Amygdala (tissue), 56 donors: ENCODE results near the gene ANXA11.
"Not testable (repeated sequence)": the region's sequence is repeated elsewhere in the genome, so short reads cannot be mapped to it uniquely, and the experiment has no call there.

Experiments
- DNase-seq, 56 donors: peaks; one replicate each; lab custom pipeline; 2025; lab: John Stamatoyannopoulos, UW

Gene ANXA11

DNA sequence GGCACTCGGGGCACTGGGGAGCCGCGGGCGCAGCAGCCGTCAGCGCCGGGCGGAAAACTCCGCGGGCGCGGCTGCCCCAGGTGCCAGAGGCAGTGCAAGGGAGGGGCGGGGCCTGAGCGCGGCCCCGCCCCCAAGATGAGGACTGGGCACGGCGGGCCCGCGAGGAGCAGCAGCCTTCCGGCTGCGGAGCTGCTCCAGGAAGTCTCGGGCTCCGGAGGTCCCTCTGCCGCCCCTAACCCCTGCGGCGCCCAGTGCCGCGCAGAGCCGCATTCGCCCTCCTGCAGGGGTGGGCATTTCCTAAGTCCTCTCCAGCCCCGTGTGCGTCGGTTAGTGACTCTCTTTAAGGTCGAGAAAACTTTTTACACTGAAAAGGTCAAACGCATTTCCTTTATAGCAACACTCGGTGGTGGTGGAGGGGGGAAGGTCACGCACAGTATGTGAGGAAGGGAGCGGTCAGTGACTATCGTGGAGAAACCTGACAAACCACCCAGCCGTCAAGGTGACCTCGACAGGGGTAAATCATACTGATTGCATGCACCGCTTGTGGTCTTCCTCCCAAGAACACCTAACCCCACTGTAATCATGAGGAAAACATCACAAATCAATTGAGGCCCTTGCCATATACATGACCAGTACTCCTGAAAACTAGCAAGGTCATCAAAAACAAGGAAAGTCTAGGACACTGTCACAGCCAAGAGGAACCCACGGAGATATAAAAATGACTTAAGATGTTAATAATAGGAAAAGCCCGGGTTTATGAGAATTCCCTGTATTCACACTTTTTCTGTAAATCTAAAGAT lies at the start of gene ANXA11:
TSS of gene ANXA11 (minus strand) at position 61 of the 800 bp plus-strand sequence. CDS start 32,676 bp downstream, outside the sequence.
- DNase-seq: peak in 14 of 56 donors; percentile 30 to 63 (median 46)

DNA sequence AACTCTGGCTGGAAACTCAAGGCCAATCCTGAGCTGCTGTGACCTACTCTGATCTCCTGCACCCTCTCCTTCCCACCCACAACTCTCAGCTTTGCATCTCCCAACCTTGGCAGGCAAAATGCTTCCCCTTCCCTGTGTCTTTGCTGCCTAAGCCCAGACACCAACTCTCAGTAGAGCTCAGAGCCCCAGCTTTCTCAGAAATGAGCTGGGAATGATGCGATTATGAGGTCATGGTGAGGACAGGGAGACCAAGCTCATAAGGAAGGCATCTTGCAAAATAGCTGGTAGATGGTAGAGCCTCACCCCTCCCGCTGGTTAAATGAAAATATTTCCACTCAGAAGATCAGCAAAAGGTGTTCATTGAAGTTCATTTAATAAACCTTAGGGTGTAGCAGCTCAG lies 49.4 kb upstream of the ANXA11 start:
- DNase-seq: not testable (repeated sequence)

DNA sequence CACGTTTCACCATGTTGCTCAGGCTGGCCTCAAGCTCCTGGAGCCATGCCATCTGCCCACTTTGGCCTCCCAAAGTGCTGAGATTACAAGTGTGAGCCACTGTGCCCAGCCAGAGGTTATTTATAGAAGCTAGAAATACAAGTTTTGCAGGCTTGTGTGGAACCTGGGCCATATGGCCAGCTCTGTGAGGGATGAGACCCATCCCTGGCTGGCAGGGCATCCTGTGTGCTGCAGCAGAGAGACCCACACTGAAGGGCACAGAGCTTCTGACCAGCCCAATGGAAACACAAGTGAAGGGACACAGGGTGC lies 48.6 kb upstream of the ANXA11 start:
- not testable (repeated sequence) for DNase-seq

DNA sequence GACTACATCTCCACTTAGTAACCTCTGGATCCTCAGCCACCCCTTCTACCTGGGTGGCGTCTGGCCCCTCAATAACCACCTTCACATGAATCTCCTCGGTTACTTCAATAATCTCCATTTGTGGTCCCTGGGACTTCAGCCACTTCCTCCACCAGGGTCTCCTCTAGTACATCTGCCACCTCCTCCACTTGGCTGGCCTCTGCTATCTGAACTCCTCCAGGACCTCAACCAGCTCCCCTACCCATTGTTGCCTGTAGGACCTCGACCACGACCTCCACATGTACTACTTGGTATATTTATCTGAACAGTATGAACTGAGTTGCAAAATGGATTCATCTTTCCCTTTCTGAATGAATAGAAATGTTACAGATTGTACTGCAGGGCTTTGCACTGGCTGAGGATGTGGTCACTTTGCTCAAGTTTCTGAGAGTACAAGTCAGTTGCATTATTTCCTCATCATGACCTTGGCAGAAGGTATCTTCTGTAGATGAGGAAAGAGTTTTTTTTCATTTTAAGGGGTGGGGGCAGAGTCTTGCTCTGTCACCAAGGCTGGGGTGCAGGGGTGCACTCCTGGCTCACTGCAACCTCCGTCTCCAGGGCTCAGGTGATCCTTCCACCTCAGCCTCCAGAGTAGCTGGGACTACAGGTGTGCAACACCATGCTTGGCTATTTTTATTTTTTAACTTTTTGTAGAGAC lies 48.1 kb upstream of the ANXA11 start:
- no peak for DNase-seq

DNA sequence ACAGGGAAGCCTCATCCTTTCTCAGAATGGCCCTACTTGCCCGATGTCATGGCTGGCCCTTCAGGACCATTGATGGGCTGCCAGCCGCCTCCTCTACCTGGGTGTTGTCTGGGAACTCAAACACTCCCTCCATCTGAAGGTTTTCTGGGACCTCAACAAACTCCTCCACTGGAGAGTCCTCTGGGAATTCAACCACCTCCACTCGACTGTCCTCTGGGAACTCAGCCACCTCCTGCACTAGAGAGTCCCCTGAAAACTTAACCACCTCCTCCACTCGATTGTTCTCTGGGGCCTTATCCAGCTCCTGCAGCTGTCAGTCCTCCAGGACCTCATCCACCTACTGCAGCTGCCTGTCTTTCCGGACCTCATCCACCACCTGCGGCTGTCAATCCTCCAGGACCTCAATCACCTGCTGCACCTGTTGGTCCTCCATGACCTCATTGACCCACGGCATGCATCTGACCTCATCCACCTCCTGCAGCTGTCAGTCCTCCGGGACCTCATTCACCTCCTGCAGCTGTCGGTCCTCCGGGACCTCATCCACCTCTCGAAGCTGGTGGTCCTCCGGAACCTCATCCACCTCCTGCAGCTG lies 47.1 kb upstream of the ANXA11 start:
- DNase-seq: no peak

DNA sequence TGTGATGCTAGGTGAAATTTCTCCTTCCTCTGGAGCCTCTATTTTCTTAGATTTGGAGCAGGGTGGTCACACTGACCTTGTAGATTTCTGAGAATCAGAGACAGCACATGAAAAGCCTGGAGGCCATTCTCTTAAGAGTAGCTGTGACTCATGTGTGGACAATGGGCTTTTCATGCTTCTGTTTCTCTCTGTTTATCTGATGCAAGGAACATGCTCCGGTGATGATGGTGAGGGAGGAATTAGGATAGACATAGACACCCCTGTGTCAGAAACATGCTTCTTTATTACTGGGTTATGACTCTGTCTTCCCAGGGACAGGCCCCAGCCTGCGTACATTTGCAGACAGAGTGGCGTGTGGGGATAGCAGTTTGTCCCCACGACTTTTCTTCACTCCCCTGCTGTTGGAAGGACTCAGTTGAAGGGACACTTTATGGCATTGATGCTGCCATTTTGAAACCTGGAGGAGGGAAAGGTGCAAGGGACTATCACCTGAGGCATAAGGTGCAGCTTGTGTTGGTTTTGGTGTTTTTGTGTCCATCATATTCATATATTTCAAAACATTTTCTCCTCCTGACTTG lies 46.5 kb upstream of the ANXA11 start:
- not testable (repeated sequence) for DNase-seq

DNA sequence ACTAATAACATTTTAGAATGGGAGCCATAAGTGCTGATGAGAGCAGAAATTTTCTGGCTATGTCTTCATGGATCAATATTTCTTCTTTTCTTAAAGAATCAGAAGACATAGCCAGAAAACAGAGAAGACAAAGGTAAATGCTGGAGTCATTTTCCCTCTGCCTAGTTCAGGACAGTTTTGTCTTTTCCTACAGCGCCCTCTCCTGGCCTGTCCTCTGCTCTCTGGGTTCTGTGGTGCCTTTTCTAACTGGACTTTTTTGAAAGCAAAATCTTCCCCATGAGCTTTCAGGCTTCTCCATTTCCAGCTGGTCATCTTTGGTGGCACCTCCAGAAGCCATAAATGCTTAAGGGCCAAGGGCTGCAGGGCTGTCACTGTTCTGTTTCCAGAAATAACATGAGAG lies 45.1 kb upstream of the ANXA11 start:
- not testable (repeated sequence) for DNase-seq

DNA sequence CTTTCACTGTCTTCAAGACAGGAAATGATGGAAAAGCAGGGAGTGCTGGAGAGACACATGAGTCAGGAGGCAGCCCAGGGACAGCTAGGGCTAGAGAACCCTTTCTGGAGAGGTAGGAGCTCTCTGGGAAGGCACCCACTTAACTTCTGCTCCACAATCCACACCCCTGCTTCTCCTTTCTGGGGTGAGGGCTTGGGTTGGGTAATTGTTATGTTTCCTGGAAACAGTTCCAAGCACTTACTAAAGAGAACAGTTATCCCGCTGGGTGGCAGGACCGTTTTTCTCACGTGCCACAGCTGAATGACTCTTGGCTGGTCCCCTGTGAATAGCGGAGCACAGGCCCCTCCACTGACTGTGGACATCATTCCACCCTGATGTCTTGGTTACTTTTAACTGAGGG lies 44.6 kb upstream of the ANXA11 start:
- DNase-seq: not testable (repeated sequence)

DNA sequence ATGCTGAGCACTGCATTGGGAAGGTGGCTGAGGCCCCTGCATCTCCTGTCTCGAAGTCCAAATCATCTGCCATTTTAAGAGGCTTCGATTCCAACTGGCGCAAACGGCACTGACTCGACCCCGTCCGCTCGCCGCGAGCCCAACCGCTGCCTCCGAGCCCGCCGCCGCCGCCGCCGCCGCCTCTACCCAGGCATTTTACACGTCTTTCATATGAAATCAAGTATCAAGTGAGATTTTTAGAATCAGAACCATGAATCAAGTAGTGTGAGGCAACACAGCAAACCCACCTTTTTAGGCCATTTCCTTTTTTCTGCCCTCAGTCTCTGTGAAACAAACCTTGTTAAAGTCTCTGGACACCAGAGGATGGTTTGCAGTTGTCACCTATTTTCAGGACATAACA lies 42.3 kb upstream of the ANXA11 start:
- not testable (repeated sequence) for DNase-seq

DNA sequence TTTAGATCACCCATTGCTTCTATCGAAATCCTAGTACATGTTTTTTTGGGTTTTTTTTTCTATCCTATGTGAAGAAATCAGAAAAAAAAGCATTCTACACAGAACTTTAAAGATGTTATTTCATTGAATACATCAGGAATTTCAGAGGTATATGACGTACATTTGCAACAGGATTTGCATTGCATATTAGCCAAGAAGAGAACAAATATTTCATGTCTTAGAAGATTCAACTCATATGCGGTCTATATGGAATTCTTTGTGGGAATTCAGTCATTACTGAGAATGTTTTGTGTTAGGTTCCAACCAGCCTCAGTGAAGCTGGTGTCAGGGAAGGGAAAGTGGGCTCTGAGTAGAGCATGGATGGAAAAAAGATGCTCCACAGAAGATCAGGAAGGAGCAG lies 39.0 kb upstream of the ANXA11 start:
- DNase-seq: not testable (repeated sequence)

DNA sequence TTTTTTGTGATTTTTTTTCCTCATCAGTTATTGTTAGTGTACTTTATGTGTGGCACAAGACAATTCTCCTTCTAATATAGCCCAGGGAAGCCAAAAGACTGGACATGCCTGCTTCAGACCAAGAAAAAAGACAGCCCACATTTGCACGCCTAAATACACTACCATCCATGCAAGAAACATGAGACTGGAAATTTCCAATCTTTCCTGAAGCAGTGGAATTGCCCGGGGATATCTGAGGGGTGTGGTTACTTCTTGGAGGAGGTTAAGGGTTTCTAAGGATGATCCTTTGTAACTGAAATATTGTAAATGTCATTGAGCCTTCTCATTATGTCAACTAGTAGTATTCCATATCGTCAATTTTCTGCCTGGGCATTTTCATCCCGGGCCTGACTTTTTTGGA lies 37.0 kb upstream of the ANXA11 start:
- not testable (repeated sequence) for DNase-seq

DNA sequence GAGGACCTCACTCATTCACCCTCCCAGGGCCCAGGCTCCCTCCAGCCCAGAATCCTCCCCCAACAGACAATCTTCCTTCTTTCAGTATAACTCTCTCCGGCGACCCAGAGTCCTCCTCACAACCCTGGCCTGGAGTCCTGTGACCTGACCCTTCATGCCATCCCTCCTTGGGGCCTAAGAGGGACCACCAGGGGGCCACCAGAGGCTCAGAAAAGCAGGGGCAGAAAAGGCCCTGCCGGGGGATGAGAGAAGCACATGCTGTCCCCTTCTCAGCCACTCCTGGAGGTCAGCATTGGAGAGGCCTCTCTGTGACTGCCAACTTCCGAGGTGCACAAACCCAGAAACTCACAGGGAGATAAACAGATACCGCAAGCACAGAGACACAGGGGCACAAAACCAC lies 31.1 kb upstream of the ANXA11 start:
- DNase-seq: not testable (repeated sequence)

DNA sequence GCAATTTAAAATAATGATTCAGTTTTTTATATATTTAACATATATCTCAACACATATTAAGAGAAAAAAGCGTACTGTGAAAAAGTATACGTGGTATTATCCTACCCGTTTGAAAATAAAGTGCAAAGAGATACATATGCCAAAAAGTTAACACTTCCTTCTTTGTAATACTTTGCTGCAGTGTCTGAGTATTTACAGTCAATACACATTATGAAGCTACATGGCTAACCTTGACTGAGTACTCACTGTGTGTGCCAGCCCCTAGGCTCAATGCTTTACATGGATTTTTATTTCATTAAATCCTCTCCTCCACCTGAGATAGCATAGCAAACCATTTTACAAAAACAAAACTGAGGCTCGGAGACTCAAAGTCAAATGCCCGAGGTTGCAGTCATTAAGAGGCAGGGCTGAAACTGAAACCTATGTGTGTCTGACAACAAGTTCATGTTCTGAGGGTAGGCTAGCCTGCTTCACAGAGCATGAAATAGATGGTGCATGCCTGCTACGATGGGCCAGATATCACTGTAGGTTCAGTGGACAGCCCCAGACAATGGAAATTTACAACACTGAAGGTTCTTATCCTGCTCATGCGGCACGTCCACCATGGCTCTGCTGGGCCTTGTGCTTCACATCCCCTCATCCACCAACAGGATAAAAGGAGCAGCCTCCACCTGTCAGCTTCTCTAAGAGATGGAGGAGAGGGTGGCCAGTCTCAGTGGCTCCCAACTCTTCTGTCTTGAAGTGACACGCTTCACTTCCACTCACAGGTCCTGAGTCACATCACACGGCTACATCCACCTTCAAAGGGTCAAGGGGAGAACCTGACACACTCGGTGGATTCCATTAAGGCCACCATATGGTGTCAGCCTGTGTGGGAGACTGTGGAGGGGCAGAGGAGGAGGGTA lies 29.2 kb upstream of the ANXA11 start:
- DNase-seq: not testable (repeated sequence)

DNA sequence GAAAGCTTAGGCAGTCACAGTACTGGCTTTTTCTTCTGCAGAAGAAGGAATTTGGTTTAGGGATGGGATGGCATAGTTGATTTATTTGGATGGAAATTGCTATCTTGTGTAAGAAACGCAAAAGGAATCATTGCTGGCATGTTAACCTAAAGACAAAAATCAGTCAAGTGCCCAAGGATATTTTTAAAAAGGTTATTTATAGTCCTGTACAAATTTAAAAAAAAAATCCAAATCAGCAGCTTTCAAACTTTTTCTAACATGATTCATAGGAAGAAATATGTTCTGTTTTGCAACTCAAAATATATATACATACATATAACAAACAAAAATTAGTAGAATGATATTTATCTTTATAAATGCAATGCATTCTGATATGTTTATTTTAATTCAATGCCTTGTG lies 28.5 kb upstream of the ANXA11 start:
- not testable (repeated sequence) for DNase-seq

DNA sequence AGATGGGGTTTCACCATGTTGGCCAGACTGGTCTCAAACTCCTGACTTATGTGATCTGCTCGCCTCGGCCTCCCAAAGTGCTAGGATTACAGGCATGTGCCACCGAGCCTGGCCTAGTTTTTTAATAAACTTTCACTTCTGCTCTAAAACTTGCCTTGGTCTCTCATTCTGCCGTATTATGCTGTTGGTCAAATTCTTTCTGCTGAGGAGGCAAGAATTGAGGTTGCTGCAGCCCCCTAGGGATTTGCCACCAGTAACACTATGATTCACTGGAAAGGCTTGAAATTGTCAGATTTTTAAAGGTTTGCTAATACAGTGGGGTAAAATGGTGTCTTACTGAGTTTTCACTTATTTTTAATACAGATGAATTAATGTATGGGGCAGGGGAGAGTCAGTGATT lies 21.4 kb upstream of the ANXA11 start:
- not testable (repeated sequence) for DNase-seq

DNA sequence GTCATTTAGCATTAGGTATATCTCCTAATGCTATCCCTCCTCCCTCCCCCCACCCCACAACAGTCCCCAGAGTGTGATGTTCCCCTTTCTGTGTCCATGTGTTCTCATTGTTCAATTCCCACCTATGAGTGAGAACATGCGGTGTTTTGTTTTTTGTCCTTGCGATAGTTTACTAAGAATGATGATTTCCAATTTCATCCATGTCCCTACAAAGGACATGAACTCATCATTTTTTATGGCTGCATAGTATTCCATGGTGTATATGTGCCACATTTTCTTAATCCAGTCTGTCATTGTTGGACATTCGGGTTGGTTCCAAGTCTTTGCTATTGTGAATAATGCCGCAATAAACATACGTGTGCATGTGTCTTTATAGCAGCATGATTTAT lies 17.7 kb upstream of the ANXA11 start:
- not testable (repeated sequence) for DNase-seq

DNA sequence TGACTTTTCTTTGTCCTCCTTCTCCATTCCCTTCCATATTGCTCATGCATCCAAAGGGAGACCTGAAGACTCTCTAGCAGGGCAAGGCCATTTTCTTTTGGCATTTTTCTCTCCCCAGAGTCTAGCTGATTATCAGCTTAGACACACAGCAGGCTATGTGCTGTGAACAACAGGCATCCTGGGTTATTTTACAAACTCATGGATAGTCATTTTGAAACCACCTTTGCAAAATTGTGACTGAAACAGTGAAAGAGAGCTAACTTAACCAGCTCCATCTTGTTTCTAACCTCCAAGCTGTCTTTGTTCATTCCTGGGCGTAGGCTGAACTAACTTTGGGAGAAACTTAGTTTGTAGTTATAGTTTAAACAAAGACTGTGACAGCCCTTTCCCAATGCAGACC lies 13.5 kb upstream of the ANXA11 start:
- not testable (repeated sequence) for DNase-seq

DNA sequence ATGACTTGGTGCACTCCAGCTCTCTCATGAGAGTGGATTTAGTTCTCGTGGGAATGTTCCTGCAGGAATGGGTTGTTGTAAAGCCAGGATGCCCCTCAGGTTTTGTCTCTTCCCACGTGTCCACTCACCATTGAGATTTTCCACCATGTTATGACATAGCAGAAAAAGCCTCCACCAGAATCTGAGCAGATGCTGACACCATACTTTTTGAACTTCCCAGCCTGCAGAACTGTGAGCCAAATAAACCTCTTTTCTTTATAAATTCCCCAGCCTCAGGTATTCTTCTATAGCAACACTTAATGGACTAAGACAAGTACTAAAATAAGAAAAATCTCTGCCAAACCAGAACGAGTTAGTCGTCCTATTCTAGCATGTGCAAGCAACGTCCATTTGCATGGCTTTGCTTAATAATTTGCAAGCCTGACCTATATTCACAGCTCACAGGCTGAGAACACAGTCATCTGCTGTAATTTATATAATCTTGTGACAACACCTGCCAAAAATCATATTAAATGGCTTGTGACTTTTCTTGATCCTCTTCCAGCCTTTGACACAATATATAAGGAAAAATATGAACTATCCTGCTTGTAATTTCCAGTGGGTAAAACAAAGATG lies 9.1 kb upstream of the ANXA11 start:
- DNase-seq: not testable (repeated sequence)

DNA sequence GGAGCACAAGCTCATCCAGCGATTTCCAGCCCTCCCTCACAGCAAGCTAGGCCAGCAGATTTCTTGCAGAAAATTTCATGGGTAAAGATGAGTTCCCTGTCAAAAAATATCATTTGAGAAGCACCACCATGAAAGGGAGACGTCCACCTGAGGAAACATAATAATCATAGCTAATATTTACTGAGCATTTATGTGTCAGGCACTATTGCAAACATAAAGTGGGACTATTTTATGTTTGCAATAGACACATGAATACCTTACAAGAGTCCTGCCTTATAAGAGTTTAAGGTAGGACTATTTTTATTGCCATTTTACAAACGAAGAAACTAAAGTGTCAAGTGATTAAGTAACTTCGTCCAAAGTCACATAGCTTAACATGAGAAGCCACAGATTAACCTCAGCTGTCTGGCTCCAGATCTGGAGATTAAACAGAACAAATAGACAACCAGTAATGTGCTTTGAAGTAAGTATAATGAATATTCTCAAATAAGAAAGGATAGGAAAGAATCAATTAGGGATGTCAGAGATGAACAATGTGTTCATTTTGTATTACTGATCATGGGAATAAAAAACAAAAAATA lies 7.3 kb upstream of the ANXA11 start:
- DNase-seq: not testable (repeated sequence)
